Panc1 (cell line): ENCODE results near the gene MYO7A.

ENCODE experiments used
- CTCF ChIP-seq: fragments of 450-650 bp; IDR thresholded peaks from 2 replicates; pipeline ENCODE4 v1.5.1; 2017; ENCODE audit warnings: mild to moderate bottlenecking
- POLR2AphosphoS5 ChIP-seq: IDR thresholded peaks from 2 replicates; pipeline ENCODE4 v1.6.1; 2012; ENCODE audit warnings: mild to moderate bottlenecking, low read depth, low read length, moderate library complexity
- REST ChIP-seq, 2 experiments: IDR thresholded peaks; 2 replicates each; pipeline ENCODE4 v1.6.1; 2011 to 2012; ENCODE audit warnings: low read depth in 2 of 2, control low read depth in 1 of 2, low read length in 1 of 2, mild to moderate bottlenecking in 1 of 2, moderate library complexity in 1 of 2; ENCODE audit not compliant: insufficient read depth in 1 of 2
- TCF7L2 ChIP-seq: IDR thresholded peaks from 2 replicates; pipeline ENCODE4 v1.6.1; 2011; ENCODE audit warnings: mild to moderate bottlenecking, low read depth, low read length, inconsistent platforms

- TF ChIP-seq REST (IDR thresholded peaks at IDR 0.05; ENCODE audit: insufficient read depth in 1 of 2, low read depth in 2 of 2, low read length in 1 of 2) (no peak), CTCF (no peak), TCF7L2 (no peak), POLR2AphosphoS5 (no peak)
Measured at GRCh38 chr11:77103319-77103718, 24.7 kb upstream of the MYO7A start.
